Measurements from ENCODE around the gene OSBPL3. TPM values are rescaled to one million over a fixed set of nuclear protein-coding genes. Genes with fewer than 3 reads are reported as not detected.
"Not testable (repeated sequence)": the region's sequence is repeated elsewhere in the genome, so short reads cannot be mapped to it uniquely, and the experiment has no call there.

OSBPL3 gene
- polyA plus RNA-seq, 3 donors: 2.6 to 9.2 (median 3.7) TPM

GRCh38 chr7:24795407-24795767 lies 184.6 kb downstream of the OSBPL3 start:
- no peak overlapping the region for H3K9ac ChIP-seq (ENCODE audit: insufficient read depth, low read length, poor library complexity, severe bottlenecking)
- H3K36me3 ChIP-seq (replicated peaks in 1 of 2; ENCODE audit: control insufficient read depth in 1 of 2, insufficient read depth in 2 of 2, low read length in 2 of 2): no peaks in the 10 kb centered on the region
- no peak for TF ChIP-seq CTCF (IDR thresholded peaks at IDR 0.05)
- DNase-seq: no peak
- no peak overlapping the region for H3K27ac Mint-ChIP-seq
- peaks cover 2 to 3% of the 10 kb centered on the region in 2 donors for H3K36me3 Mint-ChIP-seq
- H4K20me1 ChIP-seq (ENCODE audit: insufficient read depth, low read length): no peaks in the 10 kb centered on the region
- H3K27me3 Mint-ChIP-seq (ENCODE audit: low read depth in 3 of 3): no peaks in the 10 kb centered on the region
- peaks cover 12% of the 10 kb centered on the region for H3K4me1 Mint-ChIP-seq
- H2AFZ ChIP-seq (ENCODE audit: insufficient read depth, low read depth, low read length, poor library complexity, severe bottlenecking): no peak overlapping the region
- H3K27me3 ChIP-seq (ENCODE audit: control insufficient read depth in 2 of 2, insufficient read depth in 2 of 2, low read length in 2 of 2): no peaks in the 10 kb centered on the region
- H3K4me3 Mint-ChIP-seq: no peak overlapping the region
- intact Hi-C loops (cut with micrococcal nuclease): no loop called here
- H3K4me3 ChIP-seq (replicated peaks in 1 of 3; ENCODE audit: low read depth in 2 of 3, low read length in 3 of 3): no peak overlapping the region
- WGBS (ENCODE audit: insufficient coverage): 100% methylated on average over 6 of the region's 9 CpGs
- H3K79me2 ChIP-seq (ENCODE audit: insufficient read depth, low read length): no peaks in the 10 kb centered on the region
- H3K9me3 ChIP-seq (replicated peaks in 1 of 2; ENCODE audit: control insufficient read depth in 1 of 2, insufficient read depth in 1 of 2, low read length in 2 of 2): no peaks in the 10 kb centered on the region
- peaks cover 0 to 4% (median 0%) of the 10 kb centered on the region in 7 donors for H3K9me3 Mint-ChIP-seq
- peaks cover 8 to 9% of the 10 kb centered on the region in 2 donors for H3K4me1 ChIP-seq (ENCODE audit: control insufficient read depth in 1 of 2, insufficient read depth in 2 of 2, low read length in 2 of 2)
- H3K27ac ChIP-seq (ENCODE audit: low read depth in 1 of 2, low read length in 2 of 2): no peak overlapping the region
- H3K4me2 ChIP-seq (replicated peaks; ENCODE audit: extremely low read depth, low read length, poor library complexity, severe bottlenecking): no peak overlapping the region

- H3K9ac ChIP-seq (ENCODE audit: insufficient read depth, low read length, poor library complexity, severe bottlenecking); H4K20me1 ChIP-seq (ENCODE audit: insufficient read depth, low read length); H3K4me2 ChIP-seq (replicated peaks; ENCODE audit: extremely low read depth, low read length, poor library complexity, severe bottlenecking); H3K27ac ChIP-seq (ENCODE audit: low read depth in 1 of 2, low read length in 2 of 2); H3K9me3 Mint-ChIP-seq; H3K79me2 ChIP-seq (ENCODE audit: insufficient read depth, low read length); DNase-seq; H3K27me3 Mint-ChIP-seq (ENCODE audit: low read depth in 3 of 3); H3K36me3 Mint-ChIP-seq; H3K4me3 Mint-ChIP-seq; H3K4me1 ChIP-seq (ENCODE audit: control insufficient read depth in 1 of 2, insufficient read depth in 2 of 2, low read length in 2 of 2); H3K27me3 ChIP-seq (ENCODE audit: control insufficient read depth in 2 of 2, insufficient read depth in 2 of 2, low read length in 2 of 2); H3K36me3 ChIP-seq (replicated peaks in 1 of 2; ENCODE audit: control insufficient read depth in 1 of 2, insufficient read depth in 2 of 2, low read length in 2 of 2); intact Hi-C loops (cut with micrococcal nuclease); H3K9me3 ChIP-seq (replicated peaks in 1 of 2; ENCODE audit: control insufficient read depth in 1 of 2, insufficient read depth in 1 of 2, low read length in 2 of 2); H3K4me3 ChIP-seq (replicated peaks in 1 of 3; ENCODE audit: low read depth in 2 of 3, low read length in 3 of 3); H2AFZ ChIP-seq (ENCODE audit: insufficient read depth, low read depth, low read length, poor library complexity, severe bottlenecking): not testable (repeated sequence)
- WGBS (ENCODE audit: insufficient coverage): 97% methylated on average over 20 of the region's 22 CpGs
- peak overlapping the region in 2 of 7 donors; percentile 68 to 73 for H3K27ac Mint-ChIP-seq
- peaks cover 12% of the 10 kb centered on the region for H3K4me1 Mint-ChIP-seq
Observed at GRCh38 chr7:24794751-24795406, 185.1 kb downstream of the OSBPL3 start.
